HG03558 (cell line): ENCODE measurements around the gene CAPN7.
"Not testable (repeated sequence)": the region's sequence is repeated elsewhere in the genome, so short reads cannot be mapped to it uniquely, and the experiment has no call there.

Source experiments
- ATAC-seq: cut with Tn5 transposase; IDR thresholded peaks from one replicate; pipeline ENCODE4 v1.9.1; 2021; ENCODE audit warnings: moderate number of reproducible peaks; ENCODE audit not compliant: unreplicated experiment; ENCODE audit errors: extremely low read depth

CAPN7 gene

DNA sequence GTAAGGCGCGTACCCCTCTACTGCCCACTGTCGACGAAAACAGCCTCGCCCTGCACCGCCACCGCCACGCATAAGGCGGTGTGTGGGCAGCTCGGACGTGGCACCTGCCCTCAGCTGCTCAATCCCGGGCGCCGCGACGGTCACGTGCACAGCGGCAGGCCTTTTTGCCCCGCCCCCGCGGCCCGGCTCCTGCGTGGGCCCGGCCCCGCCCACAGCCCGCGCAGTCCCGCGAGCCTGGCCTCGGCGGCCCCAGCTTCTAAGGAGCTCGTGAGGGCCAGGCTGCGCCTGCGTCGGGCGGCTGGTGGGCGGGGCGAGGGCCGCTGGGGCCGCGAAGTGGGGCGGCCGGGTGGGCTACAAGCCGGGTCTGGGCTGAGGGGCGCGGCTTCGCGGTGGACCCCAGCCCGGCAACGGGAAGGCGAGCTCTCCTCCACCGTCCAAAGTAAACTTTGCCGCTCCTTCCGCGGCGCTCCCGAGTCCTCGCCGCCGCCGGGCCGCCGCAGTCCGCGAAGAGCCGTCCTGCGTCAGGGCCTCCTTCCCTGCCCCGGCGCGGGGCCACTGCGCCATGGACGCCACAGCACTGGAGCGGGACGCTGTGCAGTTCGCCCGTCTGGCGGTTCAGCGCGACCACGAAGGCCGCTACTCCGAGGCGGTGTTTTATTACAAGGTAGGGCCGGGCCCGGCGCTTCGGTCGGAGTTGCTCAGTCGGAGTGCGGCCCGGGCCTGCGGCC lies at the start of gene CAPN7:
TSS of gene CAPN7 (plus strand) at position 313 of the 728 bp plus-strand sequence. CDS start at position 563, 250 bp downstream.
- ATAC-seq = peak; percentile 78

DNA sequence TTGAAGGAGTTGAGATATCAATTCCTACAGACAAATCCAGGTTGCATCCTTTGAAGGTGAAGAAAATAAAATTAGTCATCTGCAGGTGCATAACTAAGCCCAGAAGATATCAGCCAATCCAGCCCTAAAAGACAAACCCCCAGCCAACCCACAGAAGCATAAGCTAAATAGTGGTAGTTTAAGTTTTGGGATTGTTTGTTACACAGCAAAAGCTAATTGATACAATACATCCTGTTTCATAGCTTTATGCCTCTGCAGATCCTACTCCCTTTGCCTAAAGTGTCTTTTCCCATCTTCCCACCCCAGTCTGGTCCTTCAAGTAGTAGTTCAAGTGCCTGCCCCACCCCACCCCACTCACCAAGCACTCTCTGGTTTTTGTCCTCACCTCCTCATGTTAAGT lies 48.6 kb upstream of the CAPN7 start:
- no peak for ATAC-seq

DNA sequence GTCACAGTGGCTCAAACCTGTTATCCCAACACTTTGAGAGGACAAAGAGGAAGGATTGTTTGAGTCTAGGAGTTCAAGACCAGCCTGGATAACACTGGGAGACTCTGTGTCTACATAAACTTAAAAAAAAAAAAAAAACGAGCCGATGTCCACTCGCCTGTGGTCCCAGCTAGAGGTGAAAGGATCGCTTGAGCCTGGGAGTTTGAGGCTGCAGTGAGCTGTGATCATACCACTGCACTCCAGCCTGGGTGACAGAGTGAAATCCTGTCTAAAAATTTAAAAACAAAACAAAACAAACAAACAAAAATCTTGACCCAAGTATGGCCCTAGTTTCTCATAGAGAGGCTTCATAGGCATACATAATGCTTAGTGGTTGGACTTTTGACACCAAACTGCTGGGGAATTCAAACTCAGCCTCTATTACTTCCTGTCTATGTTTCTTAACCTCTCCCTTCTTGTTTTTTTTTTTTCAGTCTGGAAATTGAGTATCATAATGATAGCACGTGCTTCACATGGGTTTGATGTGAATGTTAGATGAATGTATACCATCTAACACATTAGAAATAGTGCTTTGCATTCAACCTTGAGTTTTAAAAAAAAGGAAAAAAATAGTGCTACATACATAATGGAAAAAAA lies 46.4 kb upstream of the CAPN7 start:
- ATAC-seq = no peak

DNA sequence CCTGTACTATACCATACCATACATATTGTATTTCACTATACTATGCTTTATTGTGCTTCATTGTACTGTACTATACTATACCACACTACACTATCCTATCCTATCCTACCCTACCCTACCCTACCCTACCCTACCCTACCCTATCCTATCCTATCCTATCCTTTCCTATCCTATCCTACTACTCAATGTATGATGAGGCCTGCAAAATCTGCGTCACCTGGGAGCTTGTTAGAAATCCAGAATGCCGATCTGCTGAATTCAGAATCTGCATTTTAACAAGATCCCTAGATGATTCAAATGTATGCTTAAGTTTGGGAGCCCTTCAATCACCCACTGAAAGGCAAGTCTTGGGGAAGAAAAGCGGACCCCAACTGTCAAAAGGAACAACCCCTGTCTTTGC lies 45.4 kb upstream of the CAPN7 start:
- no peak for ATAC-seq

DNA sequence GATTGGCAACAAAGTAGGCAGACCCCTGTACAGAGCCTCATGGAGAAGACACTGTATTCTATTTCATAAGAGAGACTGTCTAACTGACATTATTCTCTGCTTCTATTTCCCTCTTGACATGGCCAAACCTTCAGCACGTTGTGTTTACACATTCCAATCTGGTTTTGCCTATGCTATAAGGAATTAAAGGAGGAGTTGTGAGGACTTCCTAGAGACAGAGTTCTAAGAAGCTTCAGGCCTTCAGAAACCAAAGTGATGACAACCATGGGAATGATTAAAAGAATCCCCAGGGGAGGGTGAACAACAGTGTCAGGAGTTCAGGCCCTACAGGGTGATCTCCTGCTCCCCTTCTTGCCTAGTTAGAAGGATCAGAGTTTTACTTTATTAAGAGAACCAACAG lies 44.9 kb upstream of the CAPN7 start:
- no peak for ATAC-seq

DNA sequence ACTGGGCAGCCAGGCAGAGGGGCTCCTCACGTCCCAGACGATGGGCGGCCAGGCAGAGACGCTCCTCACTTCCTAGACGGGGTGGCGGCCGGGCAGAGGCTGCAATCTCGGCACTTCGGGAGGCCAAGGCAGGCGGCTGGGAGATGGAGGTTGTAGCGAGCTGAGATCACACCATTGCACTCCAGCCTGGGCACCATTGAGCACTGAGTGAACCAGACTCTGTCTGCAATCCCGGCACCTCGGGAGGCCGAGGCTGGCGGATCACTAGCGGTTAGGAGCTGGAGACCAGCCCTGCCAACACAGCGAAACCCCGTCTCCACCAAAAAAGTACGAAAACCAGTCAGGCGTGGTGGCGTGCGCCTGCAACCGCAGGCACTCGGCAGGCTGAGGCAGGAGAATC lies 42.4 kb upstream of the CAPN7 start:
- ATAC-seq = not testable (repeated sequence)

DNA sequence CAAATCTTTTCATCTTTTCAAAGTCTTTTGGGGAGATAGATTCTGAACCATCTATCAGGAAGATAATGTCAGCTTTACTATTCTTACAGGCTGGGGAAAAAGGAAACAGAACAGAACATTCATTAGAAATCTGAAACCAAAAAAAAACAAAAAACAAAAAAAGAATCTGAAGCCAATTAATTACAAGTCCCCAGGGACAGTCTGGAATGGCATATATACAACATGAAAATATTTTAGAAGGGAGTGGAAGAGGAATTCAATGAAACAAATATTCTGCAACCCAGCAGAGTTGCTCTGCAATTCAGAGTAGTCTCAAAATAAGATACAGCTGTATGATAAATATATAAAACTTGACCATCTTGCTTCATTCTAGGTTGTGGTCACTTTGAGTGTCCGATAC lies 41.7 kb upstream of the CAPN7 start:
- ATAC-seq = no peak

DNA sequence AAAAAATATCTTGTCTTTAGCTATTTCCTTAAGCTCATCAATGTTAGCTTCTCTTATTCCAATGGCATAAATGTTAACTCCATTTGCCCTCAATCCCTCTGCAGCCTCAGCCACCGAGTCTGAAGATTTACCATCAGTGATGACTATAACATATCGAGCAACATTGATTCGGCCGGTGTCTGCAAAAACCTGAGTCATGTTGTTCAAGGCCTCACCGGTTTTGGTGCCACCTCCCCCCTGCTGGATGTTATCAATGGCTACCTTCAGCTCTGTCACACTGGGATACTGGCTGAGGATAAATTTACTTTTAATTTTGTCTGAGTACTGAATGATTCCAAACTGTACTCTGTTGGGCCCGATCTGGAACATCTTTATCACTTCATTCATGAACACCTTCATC lies 41.0 kb upstream of the CAPN7 start:
- no peak for ATAC-seq

DNA sequence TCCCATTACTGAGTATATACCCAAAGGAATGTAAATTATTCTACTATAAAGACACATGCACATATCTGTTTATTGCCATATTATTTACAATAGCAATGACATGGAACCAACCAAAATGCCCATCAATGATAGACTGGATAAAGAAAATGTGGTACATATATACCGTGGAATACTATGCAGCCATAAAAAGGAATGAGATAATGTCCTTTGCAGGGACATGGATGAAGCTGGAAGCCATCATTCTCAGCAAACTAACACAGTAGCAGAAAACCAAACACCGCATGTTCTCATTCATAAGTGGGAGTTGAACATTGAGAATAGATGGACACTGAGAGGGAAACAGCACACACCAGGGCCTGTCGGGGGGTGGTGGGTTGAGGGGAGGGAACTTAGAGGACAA lies 39.7 kb upstream of the CAPN7 start:
- not testable (repeated sequence) for ATAC-seq

DNA sequence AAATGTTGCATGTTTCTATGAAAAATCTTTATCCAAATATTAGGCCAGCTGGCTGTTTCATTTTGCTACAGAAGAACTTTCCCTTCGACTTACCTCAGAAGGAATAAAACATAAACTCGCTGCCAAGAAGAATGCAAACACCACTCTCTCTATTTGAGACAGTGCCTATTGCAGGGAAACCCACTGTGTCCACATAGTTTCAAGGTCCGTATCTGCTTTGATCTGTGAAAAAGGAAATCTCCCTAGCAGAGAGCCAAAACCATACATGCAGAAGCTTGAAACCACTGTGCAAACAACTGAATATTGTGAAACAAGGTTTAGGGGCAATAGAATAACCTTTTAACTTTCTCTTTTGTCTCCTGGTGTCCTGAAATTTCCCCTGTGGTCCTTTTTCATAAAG lies 35.0 kb upstream of the CAPN7 start:
- peak; percentile 81 for ATAC-seq

DNA sequence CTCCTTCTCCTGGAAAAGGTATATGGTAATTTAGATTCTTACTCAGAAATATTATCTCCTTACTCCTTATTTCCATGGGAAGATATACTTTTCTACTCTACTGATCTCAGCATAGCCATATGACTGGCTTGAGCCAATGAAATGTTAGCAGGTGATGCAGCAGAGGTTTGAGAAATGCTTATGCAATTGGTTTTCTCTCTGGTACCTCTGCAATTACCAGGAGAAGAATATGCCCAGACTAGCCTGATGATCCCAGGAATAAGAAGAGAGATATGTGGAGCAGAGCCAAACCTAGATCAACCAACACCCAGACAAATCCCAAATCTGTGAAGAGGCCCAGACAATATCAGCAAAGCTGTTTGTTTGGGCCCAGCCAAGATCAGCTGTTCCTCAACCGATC lies 33.2 kb upstream of the CAPN7 start:
- ATAC-seq = no peak

DNA sequence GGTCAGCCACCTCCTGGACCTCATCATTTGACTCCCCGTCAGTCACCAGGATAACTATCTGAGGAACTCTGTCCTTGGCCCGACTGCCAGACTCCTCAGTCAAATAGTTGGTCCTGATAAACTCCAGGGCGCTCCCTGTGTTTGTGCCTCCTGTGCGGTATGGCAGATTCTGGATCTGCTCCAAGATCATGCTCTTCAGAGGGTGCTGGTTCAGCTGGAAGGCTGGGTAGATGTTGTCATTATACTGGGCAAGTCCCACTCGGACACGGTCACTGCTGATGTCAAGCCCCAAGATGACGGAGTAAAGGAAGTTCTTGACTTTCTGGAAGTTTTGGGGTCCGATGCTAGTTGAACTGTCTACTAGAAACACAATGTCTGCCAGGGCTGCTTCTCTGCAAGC lies 31.1 kb upstream of the CAPN7 start:
- ATAC-seq = no peak

DNA sequence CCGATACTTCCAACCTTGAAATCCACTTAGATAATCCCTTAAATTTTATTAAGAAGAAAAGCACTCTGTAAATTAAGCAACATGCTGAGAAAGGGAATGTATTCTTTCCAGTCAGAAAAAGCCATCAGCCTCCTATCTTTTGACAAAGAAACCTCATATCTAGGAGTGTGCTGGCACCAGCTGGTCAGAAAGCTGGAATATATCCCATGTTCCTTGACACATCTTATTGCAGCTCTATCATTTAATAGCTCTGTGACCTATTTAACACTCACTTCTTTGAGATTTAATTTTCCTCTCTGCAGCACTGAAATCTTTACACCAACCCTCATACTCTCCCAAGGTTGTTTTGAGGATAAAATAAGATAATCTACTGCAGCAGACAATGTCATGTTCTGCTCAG lies 30.4 kb upstream of the CAPN7 start:
- ATAC-seq = no peak

DNA sequence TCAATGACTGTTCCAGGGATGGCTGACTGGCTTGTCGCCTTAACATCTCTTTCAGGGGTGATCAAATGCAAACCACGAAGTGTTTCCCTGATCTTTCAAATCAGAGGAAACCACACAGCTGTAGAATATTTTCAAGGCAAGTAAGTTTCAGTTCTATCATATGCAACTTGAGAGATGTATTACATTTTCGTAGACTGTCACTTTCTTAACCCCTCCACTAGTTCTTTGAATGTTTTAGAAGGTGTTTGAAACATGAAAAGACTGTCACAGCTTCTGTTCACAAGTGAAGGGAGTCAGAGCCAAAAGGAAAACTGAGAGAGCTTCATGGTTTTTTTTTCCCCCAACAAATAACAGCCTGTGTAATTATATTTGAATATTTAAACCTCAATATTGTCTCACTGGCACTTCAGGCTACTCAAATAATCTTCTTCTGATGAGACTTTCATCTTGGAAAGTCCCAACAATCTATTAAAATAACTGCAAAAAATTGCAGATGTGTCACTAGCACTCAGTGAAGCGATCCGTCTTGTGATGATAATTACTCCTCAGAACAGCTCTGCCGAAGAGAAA lies 25.9 kb upstream of the CAPN7 start:
- peak; percentile 55 for ATAC-seq

DNA sequence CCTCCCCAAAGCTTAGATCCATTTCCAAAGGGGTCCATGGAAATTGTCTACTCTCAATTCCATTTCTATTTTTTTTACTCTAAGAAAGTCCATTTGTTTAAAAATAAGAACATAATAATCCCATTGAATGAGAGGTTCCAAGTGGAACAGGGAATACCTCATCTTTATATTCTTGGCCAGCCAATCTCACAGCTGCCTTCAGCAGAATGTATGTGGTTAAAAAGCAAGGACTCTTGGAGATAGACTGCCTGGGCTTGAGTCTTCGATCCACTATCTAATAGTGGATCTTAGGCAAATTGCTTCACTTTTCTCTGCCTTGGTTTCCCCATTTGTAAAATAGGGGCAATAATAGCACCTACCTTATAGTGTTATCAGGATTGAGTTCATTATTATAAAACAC lies 24.5 kb upstream of the CAPN7 start:
- ATAC-seq = no peak

DNA sequence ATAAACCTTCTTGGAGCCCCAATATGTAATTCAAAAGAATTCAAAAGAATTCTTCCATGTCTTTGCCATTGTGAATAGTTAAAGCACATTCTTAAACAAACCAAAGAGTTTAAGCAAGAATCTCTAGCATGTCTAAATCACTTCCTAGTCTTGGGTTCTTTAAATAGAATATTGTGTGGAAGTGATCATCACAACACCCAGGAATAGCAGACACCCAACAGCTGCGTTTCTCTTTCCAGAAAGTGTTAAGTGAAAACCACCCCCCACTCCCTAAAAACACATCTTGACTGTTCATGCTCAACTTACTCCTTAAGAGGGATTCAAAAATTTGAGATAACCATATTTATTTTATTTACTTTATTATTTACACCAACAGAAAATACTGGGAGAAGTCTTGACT lies 24.1 kb upstream of the CAPN7 start:
- no peak for ATAC-seq

DNA sequence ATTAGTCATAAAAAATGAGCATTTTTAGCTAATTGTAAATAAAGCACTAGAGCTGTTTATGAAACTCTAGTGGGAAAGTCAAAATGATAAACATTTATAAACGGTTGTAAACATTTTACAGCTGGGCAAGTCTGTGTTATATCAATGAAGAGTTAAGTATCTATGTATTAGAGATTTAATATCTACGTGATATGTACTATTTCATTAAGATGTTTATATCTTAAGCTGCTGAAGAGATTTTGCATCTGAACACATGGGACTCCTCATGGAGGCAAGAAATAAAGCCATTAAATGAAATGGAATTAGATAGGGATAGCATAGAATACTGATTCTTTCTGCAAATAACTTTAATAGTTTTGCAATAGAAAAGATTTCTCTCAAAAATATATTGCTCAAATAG lies 23.0 kb upstream of the CAPN7 start:
- ATAC-seq = no peak

DNA sequence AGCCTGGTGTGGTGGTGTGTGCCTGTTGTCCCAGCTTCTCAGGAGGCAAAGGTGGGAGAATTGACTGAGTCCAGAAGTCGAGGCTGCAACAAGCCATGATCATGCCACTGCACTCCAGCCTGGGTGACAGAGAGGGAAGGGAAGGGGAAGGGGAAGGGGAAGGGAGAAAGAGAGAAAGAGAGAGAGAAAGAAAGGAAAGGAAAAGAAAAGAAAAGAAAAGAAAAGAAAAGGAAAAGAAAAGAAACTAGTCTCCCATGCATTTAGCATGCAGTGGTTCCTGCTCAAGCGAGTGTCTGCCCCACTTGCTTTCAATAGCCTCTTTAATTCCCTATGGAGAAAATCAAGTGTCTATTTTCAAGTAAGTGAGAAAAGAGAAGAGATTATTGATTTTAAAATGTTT lies 20.6 kb upstream of the CAPN7 start:
- no peak for ATAC-seq

DNA sequence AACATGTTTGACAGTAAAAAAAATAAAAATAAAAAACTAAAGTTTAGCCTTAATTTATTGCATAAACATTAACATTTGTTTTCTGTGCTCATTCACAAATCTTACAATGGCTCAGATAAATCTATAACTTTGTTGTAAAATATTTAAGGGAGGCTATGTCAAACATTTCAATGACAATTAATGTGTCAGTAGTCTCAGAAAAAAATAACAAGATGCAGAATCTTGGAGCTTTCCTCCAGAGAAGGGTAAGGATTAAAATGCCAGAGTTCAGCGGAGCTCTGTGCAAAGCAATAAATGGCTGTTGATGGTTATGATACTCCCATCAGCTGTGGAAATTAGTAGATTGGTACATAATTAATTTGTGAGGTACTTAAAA lies 20.0 kb upstream of the CAPN7 start:
- no peak for ATAC-seq

DNA sequence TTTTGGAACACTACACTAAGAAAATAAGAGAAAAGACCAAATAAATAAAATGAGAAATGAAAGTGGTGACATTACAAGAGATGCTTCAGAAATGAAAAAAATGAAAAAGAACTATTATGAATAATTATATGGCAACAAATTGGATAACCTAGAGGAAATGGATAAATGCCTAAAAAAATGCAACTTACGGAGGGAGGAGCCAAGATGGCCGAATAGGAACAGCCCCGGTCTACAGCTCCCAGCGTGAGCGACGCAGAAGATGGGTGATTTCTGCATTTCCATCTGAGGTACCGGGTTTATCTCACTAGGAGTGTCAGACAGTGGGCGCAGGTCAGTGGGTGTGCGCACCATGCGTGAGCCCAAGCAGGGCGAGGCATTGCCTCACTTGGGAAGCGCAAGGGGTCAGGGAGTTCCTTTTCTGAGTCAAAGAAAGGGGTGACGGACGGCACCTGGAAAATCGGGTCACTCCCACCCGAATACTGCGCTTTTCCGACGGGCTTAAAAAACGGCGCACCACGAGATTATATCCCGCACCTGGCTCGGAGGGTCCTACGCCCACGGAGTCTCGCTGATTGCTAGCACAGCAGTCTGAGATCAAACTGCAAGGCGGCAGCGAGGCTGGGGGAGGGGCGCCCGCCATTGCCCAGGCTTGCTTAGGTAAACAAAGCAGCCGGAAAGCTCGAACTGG lies 19.4 kb upstream of the CAPN7 start:
- ATAC-seq = not testable (repeated sequence)

DNA sequence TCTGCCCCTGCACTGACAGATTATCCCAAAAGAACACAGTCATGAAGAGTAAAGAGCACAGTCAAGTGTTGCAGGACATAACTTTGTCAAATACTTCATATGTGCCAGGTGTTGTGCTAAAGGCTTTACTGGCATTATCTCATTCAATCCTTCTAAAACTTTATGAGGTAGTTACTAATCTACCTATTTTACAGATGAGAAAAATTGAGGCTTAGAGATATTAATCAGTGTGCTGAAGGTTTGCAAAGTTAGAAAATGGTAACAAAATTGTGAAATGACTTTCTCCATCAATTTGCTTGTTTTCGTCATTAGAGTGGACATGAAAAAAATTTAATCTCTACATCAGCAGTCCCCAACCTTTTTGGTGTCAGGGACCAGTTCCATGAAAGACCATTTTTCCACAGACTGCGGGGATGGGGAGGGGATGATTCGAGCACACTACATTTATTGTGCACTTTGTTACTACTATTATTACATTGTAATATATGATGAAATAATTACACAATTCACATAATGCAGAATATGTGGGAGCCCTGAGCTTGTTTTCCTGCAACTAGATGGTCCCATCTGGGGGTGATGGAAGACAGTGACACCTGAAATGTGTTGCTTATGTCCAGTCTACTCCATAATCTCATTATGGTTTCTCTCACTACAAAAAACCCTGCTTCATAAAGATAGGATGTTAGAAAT lies 8.6 kb upstream of the CAPN7 start:
- no peak for ATAC-seq
